ENCODE data around the gene TRPM5.
"Not testable (repeated sequence)": the region's sequence is repeated elsewhere in the genome, so short reads cannot be mapped to it uniquely, and the experiment has no call there.

The TRPM5 gene

GRCh38 chr11:2443881-2444820, at the start of gene TRPM5:
TSS of gene TRPM5 (minus strand) at chr11:2444514. CDS start at chr11:2423036, 21,478 bp downstream.
- DNase-seq (ENCODE audit: low read depth in 2 of 2) = peak; percentile 78 to 85

- DNase-seq (ENCODE audit: low read depth in 2 of 2) = no peak
Observed at GRCh38 chr11:2489083-2489482, 44.8 kb upstream of the TRPM5 start.

DNA sequence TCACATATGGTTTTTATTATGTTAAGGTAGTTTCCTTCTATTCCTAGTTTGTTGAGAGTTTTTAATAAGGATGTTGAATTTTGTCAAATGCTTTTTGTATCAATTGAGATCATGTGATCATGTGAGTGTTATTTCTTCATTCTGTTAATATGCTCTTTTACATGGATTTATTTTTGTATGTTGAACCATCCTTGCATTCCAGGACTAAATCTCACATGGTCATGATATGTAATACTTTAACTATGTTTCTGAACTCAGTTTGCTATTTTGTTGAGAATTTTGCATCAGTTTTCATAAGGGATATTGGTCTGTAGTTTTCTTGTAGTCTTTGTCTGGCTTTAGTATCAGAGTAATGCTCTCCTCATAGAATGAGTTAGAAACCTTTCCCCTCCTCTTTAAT, 43.7 kb upstream of the TRPM5 start:
- no peak for DNase-seq (ENCODE audit: low read depth in 2 of 2)

DNA sequence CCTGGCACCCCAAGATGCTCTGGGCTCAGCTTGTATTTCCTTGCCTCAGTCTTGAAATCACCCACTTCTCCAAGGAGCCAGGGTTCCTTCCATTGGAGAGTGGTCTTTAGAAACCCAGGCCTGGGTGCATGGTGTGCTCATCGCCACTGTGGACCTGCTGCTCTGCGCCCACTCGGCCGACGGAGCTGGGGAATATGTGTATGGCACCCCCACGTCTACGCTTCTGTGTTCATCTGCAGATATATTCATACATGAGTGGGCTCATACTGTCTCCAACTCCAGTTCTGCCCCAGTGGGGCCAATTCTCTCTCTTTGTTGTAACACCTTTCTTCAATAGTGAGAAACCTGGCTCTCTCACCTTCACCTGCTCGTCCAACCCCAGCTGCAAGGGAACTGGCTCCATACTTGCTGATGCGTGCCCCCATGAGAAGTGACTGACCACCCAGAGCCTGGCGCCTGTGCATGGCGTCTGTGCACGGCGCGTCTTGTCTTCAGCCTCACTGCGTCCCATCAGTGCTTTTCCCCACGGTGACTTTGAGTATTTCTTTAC, 40.3 kb upstream of the TRPM5 start:
- no peak for DNase-seq (ENCODE audit: low read depth in 2 of 2)

GRCh38 chr11:2483426-2483825, 39.1 kb upstream of the TRPM5 start:
- no peak for DNase-seq (ENCODE audit: low read depth in 2 of 2)

- DNase-seq (ENCODE audit: low read depth in 2 of 2) = no peak
Observed at GRCh38 chr11:2482745-2483144, 38.4 kb upstream of the TRPM5 start.

GRCh38 chr11:2482204-2482603, 37.9 kb upstream of the TRPM5 start:
- no peak for DNase-seq (ENCODE audit: low read depth in 2 of 2)

GRCh38 chr11:2481253-2481652, 36.9 kb upstream of the TRPM5 start:
- DNase-seq (ENCODE audit: low read depth in 2 of 2) = no peak

DNA sequence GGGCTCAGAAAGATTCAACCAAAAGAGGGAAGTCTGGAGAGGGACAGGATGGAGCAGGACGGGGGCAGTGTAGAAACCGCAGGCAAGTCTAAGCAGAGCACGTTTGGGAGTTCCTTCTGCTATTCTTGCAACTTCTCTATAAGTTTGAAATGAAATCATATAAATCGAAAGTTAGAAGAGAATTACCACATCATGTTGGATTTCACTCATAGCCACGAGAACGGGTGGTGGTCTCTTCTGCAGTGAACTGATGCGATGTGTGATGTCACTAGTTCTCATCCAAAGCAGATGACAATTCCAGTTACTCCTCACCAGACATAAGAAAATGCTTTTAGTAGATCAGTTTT, 36.5 kb upstream of the TRPM5 start:
- DNase-seq (ENCODE audit: low read depth in 2 of 2) = no peak

DNA sequence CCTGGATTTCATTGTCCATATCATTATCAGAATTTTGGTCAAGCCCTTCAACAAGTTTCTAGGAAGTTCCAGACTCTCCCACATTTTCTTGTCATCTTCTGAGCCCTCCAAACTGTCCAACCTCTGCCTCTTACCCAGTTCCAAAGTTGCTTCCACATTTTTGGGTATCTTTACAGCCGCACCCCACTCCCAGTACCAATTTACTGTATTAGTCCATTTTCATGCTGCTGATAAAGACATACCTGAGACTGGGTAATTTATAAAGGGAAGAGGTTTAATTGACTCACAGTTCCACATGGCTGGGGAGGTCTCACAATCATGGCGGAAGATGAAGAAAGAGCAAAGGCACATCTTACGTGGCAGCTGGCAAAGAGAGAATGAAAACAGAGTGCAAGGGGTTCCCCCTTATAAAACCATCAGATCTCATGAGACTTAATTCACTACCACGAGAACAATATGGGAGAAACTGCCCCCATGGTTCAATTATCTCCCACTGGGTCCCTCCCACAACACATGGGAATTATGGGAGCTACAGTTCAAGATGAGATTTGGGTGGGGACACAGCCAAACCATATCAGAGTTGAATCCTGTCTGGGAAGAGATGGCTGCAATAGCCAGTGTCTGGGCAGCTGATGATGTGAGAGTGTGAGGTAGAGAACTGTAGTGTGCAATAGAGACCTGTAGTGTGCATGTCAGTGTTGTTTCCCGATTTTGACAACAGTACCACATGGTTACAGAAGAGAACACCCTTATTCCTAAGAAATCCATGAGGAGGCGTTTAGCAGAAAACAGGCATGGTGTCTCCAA, 36.0 kb upstream of the TRPM5 start:
- not testable (repeated sequence) for DNase-seq (ENCODE audit: low read depth in 2 of 2)

- no peak for DNase-seq (ENCODE audit: low read depth in 2 of 2)
Observed at GRCh38 chr11:2477936-2478335, 33.6 kb upstream of the TRPM5 start.

GRCh38 chr11:2477254-2477653, 32.9 kb upstream of the TRPM5 start:
- no peak for DNase-seq (ENCODE audit: low read depth in 2 of 2)

- no peak for DNase-seq (ENCODE audit: low read depth in 2 of 2)
Observed at GRCh38 chr11:2475136-2475918, 31.0 kb upstream of the TRPM5 start.

- DNase-seq (ENCODE audit: low read depth in 2 of 2) = no peak
Observed at GRCh38 chr11:2474059-2474901, 30.0 kb upstream of the TRPM5 start.

GRCh38 chr11:2473361-2474058, 29.2 kb upstream of the TRPM5 start:
- no peak for DNase-seq (ENCODE audit: low read depth in 2 of 2)

DNA sequence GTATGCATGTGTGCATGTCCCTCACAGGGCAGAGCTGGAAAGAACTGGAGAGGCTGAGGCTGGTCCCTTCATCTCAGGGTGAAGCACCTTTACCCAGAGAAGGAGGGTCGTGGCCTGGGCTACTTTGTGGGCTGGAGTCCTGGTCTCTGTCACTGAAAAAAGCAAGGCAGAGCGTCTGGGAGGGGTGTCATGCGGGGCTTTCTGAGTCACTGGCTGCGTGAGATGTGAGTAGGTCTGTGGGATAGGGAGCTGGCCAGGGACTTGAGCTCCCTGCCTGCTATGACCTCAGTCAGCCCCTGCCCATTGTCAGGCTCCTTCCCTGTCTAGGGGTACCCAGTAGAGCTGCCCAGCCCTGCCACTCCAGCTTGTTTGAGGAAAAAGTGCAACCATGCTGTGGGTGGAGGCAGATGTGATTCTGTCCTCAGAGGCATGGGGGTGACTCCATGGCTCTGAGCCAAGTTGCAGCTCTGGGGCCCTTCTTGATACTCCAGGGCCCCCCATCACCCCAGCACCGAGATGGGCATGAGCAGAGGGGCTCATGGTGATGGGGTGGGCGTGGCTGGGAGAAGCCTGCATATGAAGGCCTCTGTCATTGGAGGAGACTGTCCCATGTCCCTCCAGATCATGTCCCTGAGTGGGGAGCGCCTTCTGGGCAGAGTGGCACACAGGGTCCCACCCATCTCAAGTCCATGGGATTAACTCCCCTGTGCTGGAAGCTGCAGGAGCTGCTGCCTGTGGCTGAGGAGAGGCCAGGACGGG, 28.3 kb upstream of the TRPM5 start:
- DNase-seq (ENCODE audit: low read depth in 2 of 2) = no peak

DNA sequence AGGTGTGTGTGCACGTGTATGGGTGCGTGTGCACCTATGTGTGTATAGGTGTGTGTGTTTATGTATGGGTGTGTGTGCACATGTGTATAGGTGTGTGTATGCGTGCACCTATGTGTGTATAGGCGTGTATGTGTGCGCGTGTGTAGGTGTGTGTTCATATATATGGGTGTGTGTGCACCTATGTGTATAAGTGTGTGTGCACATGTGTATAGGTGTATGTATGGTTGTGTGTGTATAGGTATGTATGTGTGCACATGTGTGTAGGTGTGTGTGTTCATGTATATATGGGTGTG, 27.4 kb upstream of the TRPM5 start:
- no peak for DNase-seq (ENCODE audit: low read depth in 2 of 2)

GRCh38 chr11:2471048-2471803, 26.9 kb upstream of the TRPM5 start:
- DNase-seq (ENCODE audit: low read depth in 2 of 2) = no peak

GRCh38 chr11:2470495-2470894, 26.2 kb upstream of the TRPM5 start:
- no peak for DNase-seq (ENCODE audit: low read depth in 2 of 2)
